Right ventricle myocardium superior (tissue), 1 donor: ENCODE results near the gene ZDHHC5. TPM values are rescaled to one million over a fixed set of nuclear protein-coding genes. Genes with fewer than 3 reads are reported as not detected.
A peak's percentile ranks its signal among the peaks of the same experiment; 100 is the strongest.
"Not testable (repeated sequence)": the region's sequence is repeated elsewhere in the genome, so short reads cannot be mapped to it uniquely, and the experiment has no call there.

Experiments used
- ATAC-seq: fragments of 200-7000 bp; cut with Tn5 transposase; one replicate; pipeline ENCODE4 v1.9.1; 2020; ENCODE audit warnings: mild to moderate bottlenecking; ENCODE audit not compliant: poor library complexity
- DNase-seq: peaks from one replicate; pipeline ENCODE4 v3.0.0-alpha.2; 2020
- intact Hi-C: fragments of 100-400 bp; cut with DNase I; formaldehyde crosslinking; loops from one replicate; pipeline ENCODE4 v1.11.2; 2022
- total RNA-seq: library from RNA; stranded (reverse); fragmentation: NEBNext Ultra II Directional; extraction: Animal tissue kit (Norgen Biotek cat#: 25700); gene quantifications from one replicate; pipeline ENCODE4 v1.2.1, GENCODE V29; 2021
- donor health status: DM: no; HTN: yes; CAD: no; lungs with severe emphysema.

ZDHHC5 gene
- total RNA-seq, 1 donor from 2014 or later: 43.7 TPM

- ATAC-seq (no peak), DNase-seq (no peak)
- intact Hi-C loops: loop anchor here (2.0 to 5.0 kb wide), 3 partner anchors 71 to 293 kb away; no protein-coding TSS in a partner anchor
Measured at GRCh38 chr11:57640068-57640800, 27.7 kb upstream of the ZDHHC5 start.

DNA sequence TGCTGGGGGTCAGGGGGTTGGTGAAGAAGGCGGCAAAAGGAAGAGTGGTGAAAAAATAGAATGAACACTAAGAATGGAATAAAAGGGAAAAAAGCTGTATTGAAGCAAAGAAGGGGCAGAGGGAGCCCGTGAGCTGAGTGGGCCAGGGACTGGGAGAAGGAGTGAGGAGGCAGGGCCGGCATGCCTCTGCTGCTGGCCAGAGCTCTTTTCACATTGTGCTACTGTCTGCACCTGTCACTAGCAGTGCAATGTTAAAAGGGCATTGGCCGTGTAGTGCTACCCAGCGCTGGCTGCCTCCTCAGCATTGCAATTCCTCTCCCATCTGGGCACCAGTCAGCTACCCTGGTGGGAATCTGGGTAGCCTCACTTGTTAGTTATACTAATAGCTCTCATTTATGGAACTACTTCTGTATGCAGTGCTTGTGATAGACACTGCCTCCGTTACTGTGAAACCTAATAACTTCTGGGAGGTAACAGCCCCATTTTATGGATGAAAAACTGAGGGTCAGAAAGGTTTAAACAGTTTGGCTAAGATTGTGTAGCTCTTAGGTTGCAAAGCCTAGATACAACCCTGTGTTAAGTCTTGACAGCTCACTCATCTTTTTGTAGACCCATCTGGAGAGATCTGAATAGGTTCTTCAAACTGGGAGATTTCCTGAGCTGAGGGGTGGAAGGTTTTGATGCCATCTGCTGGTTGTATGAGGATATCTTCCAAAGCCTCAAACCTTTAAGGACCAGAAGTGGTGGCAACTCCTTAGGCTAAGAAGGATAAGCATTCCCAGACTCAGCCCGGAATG is 26.7 kb upstream of the ZDHHC5 start:
- ATAC-seq (peak; percentile 16), DNase-seq (no peak)
- intact Hi-C loops: loop anchor here (2.0 to 5.0 kb wide), 3 partner anchors 72 to 294 kb away; no protein-coding TSS in a partner anchor

DNA sequence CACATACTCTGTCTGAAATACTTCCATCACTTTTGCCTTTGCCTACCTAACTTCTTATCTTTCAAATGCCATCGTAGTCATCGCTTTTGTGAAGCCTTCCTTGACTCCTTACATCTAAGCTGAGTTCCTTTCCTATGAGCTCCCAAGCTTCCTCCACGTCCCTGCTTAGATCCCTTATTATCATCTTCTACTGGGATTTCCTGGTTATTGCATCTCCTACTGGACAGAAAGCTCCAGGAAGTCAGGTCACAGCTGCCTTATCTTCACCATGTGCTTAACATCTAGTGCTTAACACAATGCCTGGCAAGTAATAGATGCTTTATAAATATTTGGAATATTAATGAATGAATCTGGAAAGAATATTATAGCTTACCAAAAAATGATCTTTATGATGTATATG is 24.1 kb upstream of the ZDHHC5 start:
- intact Hi-C loops: loop anchor here (5.0 kb wide), 2 partner anchors 187 to 297 kb away; no protein-coding TSS in a partner anchor
- DNase-seq: no peak
- no peak for ATAC-seq

DNA sequence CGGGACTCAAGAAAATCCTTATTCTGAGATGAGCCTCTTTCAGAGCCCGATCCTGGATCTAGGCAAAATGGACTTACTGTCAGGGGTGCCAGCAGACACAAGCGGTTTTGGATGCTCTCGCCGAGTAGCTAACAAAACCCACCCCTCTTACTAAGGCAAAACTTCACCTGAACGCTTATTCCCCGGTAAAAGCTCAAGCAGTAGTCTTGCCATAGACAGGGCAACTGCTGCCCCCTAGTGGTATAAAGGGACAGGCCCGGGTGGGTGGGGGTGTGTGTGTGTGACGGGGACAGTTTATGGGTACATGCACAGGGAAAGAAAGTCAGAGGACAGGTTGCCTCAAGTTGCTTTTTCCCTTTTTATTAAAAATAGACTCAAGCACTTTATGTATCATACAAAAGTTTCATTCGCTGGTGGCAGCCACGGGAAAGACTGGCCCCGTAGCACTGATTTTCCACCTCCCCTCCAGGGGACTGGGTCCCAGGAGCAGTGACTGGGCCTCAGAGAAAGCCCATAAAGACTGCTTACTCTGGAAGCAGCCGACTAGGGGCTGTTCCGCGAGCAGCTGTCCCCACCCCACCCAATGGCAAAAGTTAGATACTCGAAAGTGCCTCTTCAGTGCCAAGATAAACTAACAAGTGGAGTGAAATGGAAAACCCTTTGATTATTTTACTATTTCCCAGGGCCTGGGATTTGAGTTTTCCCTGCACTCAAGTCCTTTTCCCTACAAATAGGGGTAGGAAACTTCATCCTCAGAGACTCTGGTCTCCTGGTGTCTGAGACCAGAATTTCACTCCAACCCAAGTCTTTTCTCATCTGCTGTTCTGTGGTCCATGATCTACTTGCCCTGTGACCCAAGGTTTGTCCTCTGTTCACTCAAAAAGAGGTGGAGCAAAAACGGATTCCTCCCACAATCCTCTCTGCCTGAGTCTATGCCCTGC is 22.9 kb upstream of the ZDHHC5 start:
- peak; percentile 85 for DNase-seq
- intact Hi-C loops: loop anchor here (5.0 kb wide), 2 partner anchors 188 to 298 kb away; no protein-coding TSS in a partner anchor
- peak; percentile 85 for ATAC-seq

- no peak for ATAC-seq
Measured at GRCh38 chr11:57645689-57646085, 22.2 kb upstream of the ZDHHC5 start.

GRCh38 chr11:57646194-57646798 is 21.6 kb upstream of the ZDHHC5 start:
- ATAC-seq: no peak
- DNase-seq: no peak
- intact Hi-C loops: no loop called here

More at GRCh38 chr11:57645689-57646085, 22.2 kb upstream of the ZDHHC5 start:
- intact Hi-C loops: no loop called here
- no peak for DNase-seq

DNA sequence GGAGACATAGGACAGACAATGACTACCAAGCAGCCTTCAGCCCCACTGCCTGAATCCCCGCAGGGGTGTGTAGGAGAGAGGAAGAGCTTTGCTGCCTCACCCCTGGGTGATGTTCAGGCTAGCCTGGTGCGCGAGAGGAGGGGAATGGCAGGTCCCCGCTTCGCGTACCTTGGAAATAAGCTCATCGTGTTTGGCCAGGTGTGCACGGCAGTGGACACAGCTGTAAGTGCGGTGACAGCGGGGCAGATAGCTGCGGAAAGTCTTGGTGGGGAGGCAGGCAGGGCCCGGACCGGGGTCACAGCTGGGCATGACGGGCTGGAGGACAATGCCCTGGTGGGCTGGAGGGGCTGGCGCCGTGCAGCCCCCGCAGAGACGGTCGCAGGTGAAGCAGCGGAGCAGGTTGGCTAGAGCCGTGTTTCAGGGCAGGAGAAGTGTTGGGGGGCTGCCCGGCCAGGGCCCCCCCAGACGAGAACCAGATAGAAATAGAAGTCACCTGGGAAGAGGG is 21.1 kb upstream of the ZDHHC5 start:
- no peak for DNase-seq
- no peak for ATAC-seq
- intact Hi-C loops: no loop called here

GRCh38 chr11:57647372-57647771 is 20.5 kb upstream of the ZDHHC5 start:
- ATAC-seq: no peak
- DNase-seq: no peak
- intact Hi-C loops: no loop called here

DNA sequence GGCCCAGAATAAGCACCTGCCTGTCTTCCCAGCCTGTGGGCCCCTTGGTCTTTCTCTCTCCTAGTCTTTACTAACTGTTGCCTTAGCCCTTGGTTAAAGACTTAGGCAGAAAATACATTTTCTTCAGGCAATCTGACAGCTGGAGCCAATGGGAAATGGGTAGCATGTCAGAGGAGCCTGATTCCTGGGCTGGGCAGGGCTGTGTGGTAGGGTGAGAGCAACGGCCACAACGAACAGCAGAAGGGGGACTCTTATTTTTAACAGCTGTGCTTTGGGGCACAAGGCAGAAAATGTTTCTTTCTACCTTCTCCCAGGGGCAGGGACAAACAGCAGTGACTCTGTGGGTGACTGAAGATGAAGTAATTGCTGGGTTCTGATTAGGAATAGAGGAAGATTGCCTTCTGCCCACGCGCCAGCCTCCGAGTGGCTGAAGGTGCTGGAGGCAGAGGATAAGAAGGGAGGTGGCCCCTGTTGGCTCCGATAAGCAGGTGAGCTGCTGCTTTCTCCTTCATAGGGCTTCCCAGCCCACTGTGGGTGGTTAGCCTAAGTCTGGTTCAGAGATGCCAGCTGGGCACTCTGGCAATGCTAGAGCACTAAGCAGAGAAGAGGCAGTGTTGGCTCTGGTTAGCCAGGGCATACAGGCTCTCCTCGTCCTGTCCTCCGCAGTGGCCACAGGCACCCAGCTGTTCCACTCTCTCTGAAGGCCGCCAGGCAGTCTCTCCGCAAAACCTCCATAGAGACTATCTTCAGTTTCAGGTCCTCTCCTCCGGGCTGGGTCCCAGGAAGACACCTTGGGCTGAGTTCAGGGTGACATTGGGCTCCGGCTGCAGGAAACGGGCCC is 19.7 kb upstream of the ZDHHC5 start:
- no peak for ATAC-seq
- no peak for DNase-seq
- intact Hi-C loops: no loop called here

- intact Hi-C loops: no loop called here
- DNase-seq: no peak
- ATAC-seq: no peak
Measured at GRCh38 chr11:57648801-57649735, 18.8 kb upstream of the ZDHHC5 start.

DNA sequence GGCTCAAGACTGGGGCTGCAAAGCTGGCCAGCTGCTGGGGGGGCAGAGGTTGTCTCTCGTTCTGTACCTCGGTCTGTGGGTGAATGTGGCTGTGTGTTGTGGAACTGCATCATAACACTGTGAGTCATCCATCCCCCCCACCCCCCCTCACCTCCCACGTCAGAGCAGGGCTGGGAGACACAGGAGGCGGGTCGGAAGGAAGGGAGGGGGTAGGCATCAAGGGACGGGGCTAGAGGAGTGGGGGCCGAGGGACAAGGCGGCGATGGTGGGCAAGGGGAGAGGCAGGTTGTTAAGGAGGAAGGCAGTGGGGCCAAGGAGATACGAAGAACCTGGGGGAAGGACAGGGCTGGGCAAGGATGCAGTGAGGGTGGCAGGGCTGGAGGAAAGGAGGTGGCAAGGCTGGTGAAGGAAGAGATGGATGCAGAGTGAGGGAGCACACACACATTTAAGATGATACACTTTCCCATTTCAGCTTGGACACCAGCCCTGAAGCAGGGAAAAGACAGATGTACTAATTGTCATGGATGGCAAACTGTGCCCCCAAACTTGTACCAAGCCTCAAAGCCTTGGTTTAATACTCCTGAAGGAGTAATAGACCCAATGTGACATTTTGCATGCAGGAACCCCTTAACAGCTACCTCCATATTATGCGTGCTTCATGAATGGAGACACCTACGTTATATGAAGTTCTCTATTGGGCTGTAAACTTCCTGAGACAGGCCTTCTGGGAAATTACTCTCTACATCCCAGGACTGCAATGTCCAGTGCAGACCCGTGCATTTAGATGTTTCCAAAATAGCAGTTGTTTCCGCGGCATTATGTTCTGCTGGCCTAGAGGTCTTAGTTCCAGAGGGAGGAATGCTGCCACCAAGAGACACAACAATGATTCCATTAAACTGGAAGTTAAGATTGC is 17.8 kb upstream of the ZDHHC5 start, which contains the start of gene YPEL4:
Gene YPEL4, minus strand, starts transcription at position 87 of the 913 bp plus-strand sequence. CDS start 2,805 bp downstream, outside the sequence.
- ATAC-seq: peak; percentile 49
- DNase-seq: no peak
- intact Hi-C loops: no loop called here

DNA sequence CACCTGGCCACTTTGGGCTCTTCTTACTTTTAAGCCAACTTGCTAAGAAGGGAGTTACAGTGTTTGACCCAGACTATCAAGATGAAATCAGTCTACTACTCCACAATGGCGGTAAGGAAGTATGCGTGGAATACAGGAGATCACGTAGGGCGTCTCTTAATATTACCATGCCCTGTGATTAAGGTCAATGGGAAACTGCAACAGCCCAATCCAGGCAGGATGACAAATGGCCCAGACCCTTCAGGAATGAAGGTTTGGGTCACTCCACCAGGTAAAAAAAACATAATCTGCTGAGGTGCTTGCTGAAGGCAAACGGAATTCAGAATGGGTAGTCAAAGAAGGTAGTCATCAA is 17.2 kb upstream of the ZDHHC5 start:
- intact Hi-C loops: no loop called here
- DNase-seq (no peak), ATAC-seq (no peak)

DNA sequence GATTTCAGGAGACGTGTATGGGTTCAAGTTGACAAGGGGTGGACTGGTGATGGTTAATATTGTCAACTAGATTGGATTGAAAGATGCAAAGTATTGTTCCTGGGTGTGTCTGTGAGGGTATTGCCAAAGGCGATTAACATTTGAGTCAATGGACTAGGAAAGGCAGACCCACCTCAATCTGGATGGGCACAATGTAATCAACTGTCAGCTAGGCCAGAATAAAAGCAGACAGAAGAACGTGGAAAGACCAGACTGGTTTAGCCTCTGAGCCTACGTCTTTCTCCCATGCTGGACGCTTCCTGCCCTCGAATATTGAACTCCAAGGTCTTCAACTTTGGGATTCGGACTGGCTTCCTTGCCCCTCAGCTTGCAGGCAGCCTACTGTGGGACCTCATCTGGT is 16.5 kb upstream of the ZDHHC5 start:
- DNase-seq (no peak), ATAC-seq (no peak)
- intact Hi-C loops: no loop called here

GRCh38 chr11:57652230-57652629 is 15.7 kb upstream of the ZDHHC5 start:
- DNase-seq, ATAC-seq, intact Hi-C loops: not testable (repeated sequence)

- DNase-seq (no peak), ATAC-seq (no peak)
- intact Hi-C loops: no loop called here
Measured at GRCh38 chr11:57652662-57653061, 15.3 kb upstream of the ZDHHC5 start.
